ENCODE results near the gene VPS37C.

VPS37C gene

GRCh38 chr11:61134801-61135257 is 26.4 kb downstream of the VPS37C start:
- no peak overlapping the region for H3K27ac Mint-ChIP-seq
- no peak overlapping the region for H3K4me3 Mint-ChIP-seq
- no peaks in the 10 kb centered on the region for H3K27me3 Mint-ChIP-seq
- H3K9me3 Mint-ChIP-seq, result no peaks in the 10 kb centered on the region
- H3K4me1 Mint-ChIP-seq (ENCODE audit: low read depth), result peaks cover 5% of the 10 kb centered on the region
- peaks cover 13% of the 10 kb centered on the region for H3K36me3 Mint-ChIP-seq (ENCODE audit: low read depth)

GRCh38 chr11:61133956-61134662 is 27.1 kb downstream of the VPS37C start:
- H3K4me3 Mint-ChIP-seq, result no peak overlapping the region
- peaks cover 12% of the 10 kb centered on the region for H3K4me1 Mint-ChIP-seq (ENCODE audit: low read depth)
- H3K27ac Mint-ChIP-seq, result no peak overlapping the region
- H3K36me3 Mint-ChIP-seq (ENCODE audit: low read depth), result peaks cover 13% of the 10 kb centered on the region
- no peaks in the 10 kb centered on the region for H3K27me3 Mint-ChIP-seq
- no peaks in the 10 kb centered on the region for H3K9me3 Mint-ChIP-seq

- H3K9me3 Mint-ChIP-seq, result no peaks in the 10 kb centered on the region
- H3K27ac Mint-ChIP-seq, result no peak overlapping the region
- H3K36me3 Mint-ChIP-seq (ENCODE audit: low read depth), result peaks cover 13% of the 10 kb centered on the region
- H3K4me1 Mint-ChIP-seq (ENCODE audit: low read depth), result peaks cover 19% of the 10 kb centered on the region
- no peak overlapping the region for H3K4me3 Mint-ChIP-seq
- H3K27me3 Mint-ChIP-seq, result no peaks in the 10 kb centered on the region
Observed at GRCh38 chr11:61133145-61133544, 28.1 kb downstream of the VPS37C start.

- Mint-ChIP-seq H3K9me3 (no peaks in the 10 kb centered on the region), H3K4me3 (no peak overlapping the region), H3K27ac (no peak overlapping the region), H3K4me1 (ENCODE audit: low read depth) (peaks cover 24% of the 10 kb centered on the region), H3K36me3 (ENCODE audit: low read depth) (peaks cover 17% of the 10 kb centered on the region), H3K27me3 (no peaks in the 10 kb centered on the region)
Observed at GRCh38 chr11:61132646-61133045, 28.6 kb downstream of the VPS37C start.

GRCh38 chr11:61131998-61132555 is 29.1 kb downstream of the VPS37C start:
- H3K36me3 Mint-ChIP-seq (ENCODE audit: low read depth), result peaks cover 21% of the 10 kb centered on the region
- peaks cover 25% of the 10 kb centered on the region for H3K4me1 Mint-ChIP-seq (ENCODE audit: low read depth)
- H3K27ac Mint-ChIP-seq, result no peak overlapping the region
- H3K27me3 Mint-ChIP-seq, result no peaks in the 10 kb centered on the region
- H3K9me3 Mint-ChIP-seq, result no peaks in the 10 kb centered on the region
- no peak overlapping the region for H3K4me3 Mint-ChIP-seq

- H3K4me3 Mint-ChIP-seq, result no peak overlapping the region
- H3K4me1 Mint-ChIP-seq (ENCODE audit: low read depth), result peaks cover 25% of the 10 kb centered on the region
- peaks cover 24% of the 10 kb centered on the region for H3K36me3 Mint-ChIP-seq (ENCODE audit: low read depth)
- H3K27ac Mint-ChIP-seq, result no peak overlapping the region
- H3K9me3 Mint-ChIP-seq, result no peaks in the 10 kb centered on the region
- H3K27me3 Mint-ChIP-seq, result no peaks in the 10 kb centered on the region
Observed at GRCh38 chr11:61131586-61131985, 29.6 kb downstream of the VPS37C start.

GRCh38 chr11:61131186-61131585 is 30.0 kb downstream of the VPS37C start:
- Mint-ChIP-seq H3K4me3 (no peak overlapping the region), H3K27me3 (no peaks in the 10 kb centered on the region), H3K4me1 (ENCODE audit: low read depth) (peaks cover 25% of the 10 kb centered on the region), H3K9me3 (no peaks in the 10 kb centered on the region), H3K36me3 (ENCODE audit: low read depth) (peaks cover 25% of the 10 kb centered on the region), H3K27ac (no peak overlapping the region)

GRCh38 chr11:61129639-61130523 is 31.3 kb downstream of the VPS37C start:
- H3K9me3 Mint-ChIP-seq, result no peaks in the 10 kb centered on the region
- peak overlapping the region; percentile 57 for H3K27ac Mint-ChIP-seq
- no peaks in the 10 kb centered on the region for H3K27me3 Mint-ChIP-seq
- peak overlapping the region; percentile 47 for H3K4me3 Mint-ChIP-seq
- peaks cover 26% of the 10 kb centered on the region for H3K36me3 Mint-ChIP-seq (ENCODE audit: low read depth)
- H3K4me1 Mint-ChIP-seq (ENCODE audit: low read depth), result peaks cover 25% of the 10 kb centered on the region

- no peaks in the 10 kb centered on the region for H3K27me3 Mint-ChIP-seq
- H3K36me3 Mint-ChIP-seq (ENCODE audit: low read depth), result peaks cover 31% of the 10 kb centered on the region
- peaks cover 25% of the 10 kb centered on the region for H3K4me1 Mint-ChIP-seq (ENCODE audit: low read depth)
- H3K9me3 Mint-ChIP-seq, result no peaks in the 10 kb centered on the region
- H3K27ac Mint-ChIP-seq, result no peak overlapping the region
- no peak overlapping the region for H3K4me3 Mint-ChIP-seq
Observed at GRCh38 chr11:61128947-61129638, 32.1 kb downstream of the VPS37C start.

GRCh38 chr11:61127991-61128390 is 33.2 kb downstream of the VPS37C start:
- Mint-ChIP-seq H3K9me3 (no peaks in the 10 kb centered on the region), H3K36me3 (ENCODE audit: low read depth) (peaks cover 39% of the 10 kb centered on the region), H3K4me1 (ENCODE audit: low read depth) (peaks cover 25% of the 10 kb centered on the region), H3K27ac (peak overlapping the region; percentile 40), H3K27me3 (no peaks in the 10 kb centered on the region), H3K4me3 (no peak overlapping the region)

- Mint-ChIP-seq H3K36me3 (ENCODE audit: low read depth) (peaks cover 55% of the 10 kb centered on the region), H3K27me3 (no peaks in the 10 kb centered on the region), H3K27ac (no peak overlapping the region), H3K4me1 (ENCODE audit: low read depth) (peaks cover 26% of the 10 kb centered on the region), H3K4me3 (no peak overlapping the region), H3K9me3 (no peaks in the 10 kb centered on the region)
Observed at GRCh38 chr11:61126256-61126655, 35.0 kb downstream of the VPS37C start.

- H3K27me3 Mint-ChIP-seq, result no peaks in the 10 kb centered on the region
- H3K4me1 Mint-ChIP-seq (ENCODE audit: low read depth), result peaks cover 34% of the 10 kb centered on the region
- no peak overlapping the region for H3K27ac Mint-ChIP-seq
- H3K4me3 Mint-ChIP-seq, result no peak overlapping the region
- peaks cover 65% of the 10 kb centered on the region for H3K36me3 Mint-ChIP-seq (ENCODE audit: low read depth)
- no peaks in the 10 kb centered on the region for H3K9me3 Mint-ChIP-seq
Observed at GRCh38 chr11:61125310-61125684, 35.9 kb downstream of the VPS37C start.

- H3K4me1 Mint-ChIP-seq (ENCODE audit: low read depth), result peaks cover 34% of the 10 kb centered on the region
- H3K36me3 Mint-ChIP-seq (ENCODE audit: low read depth), result peaks cover 70% of the 10 kb centered on the region
- H3K27ac Mint-ChIP-seq, result no peak overlapping the region
- no peaks in the 10 kb centered on the region for H3K9me3 Mint-ChIP-seq
- H3K4me3 Mint-ChIP-seq, result no peak overlapping the region
- H3K27me3 Mint-ChIP-seq, result no peaks in the 10 kb centered on the region
Observed at GRCh38 chr11:61124574-61125309, 36.5 kb downstream of the VPS37C start.
